ENCODE results near the gene ZNF354B. TPM values are rescaled to one million over a fixed set of nuclear protein-coding genes. Genes with fewer than 3 reads are reported as not detected.
A peak's percentile ranks its signal among the peaks of the same experiment; 100 is the strongest.
"Not testable (repeated sequence)": the region's sequence is repeated elsewhere in the genome, so short reads cannot be mapped to it uniquely, and the experiment has no call there.

The ZNF354B gene
- total RNA-seq, 1 experiment from 2014 or later, result 11.5 TPM

DNA sequence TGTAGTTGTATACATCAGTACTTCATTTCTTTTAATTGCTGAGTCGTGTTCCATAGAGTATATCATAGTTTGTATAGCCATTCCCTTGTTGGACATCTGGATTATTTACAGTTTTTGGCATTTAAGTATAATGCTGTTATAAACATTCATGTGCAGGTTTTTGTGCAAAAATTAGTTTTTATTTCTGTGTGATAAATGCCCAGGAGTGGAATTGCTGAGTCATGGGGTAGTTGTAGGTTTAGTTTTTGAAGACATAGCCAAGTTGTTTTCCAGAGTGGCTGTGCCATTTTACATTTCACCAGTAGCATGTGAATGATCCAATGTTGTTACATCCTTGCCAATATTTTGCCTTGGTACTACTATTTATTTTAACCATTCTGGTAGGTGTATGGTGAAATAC is 12.5 kb downstream of the ZNF354B start:
- no peak for DNase-seq (ENCODE audit: extremely low read depth, low read depth)

- not testable (repeated sequence) for DNase-seq (ENCODE audit: extremely low read depth, low read depth)
Observed at GRCh38 chr5:178883115-178883694, 23.5 kb downstream of the ZNF354B start.

GRCh38 chr5:178883815-178884430 is 24.2 kb downstream of the ZNF354B start:
- no peak for DNase-seq (ENCODE audit: extremely low read depth, low read depth)

- DNase-seq (ENCODE audit: extremely low read depth, low read depth), result peak; percentile 27
Observed at GRCh38 chr5:178895615-178896571, 36.1 kb downstream of the ZNF354B start, which contains the start of gene ZFP2. ZFP2 (plus strand) TSS chr5:178895913; CDS start chr5:178931314, 35,401 bp downstream.

DNA sequence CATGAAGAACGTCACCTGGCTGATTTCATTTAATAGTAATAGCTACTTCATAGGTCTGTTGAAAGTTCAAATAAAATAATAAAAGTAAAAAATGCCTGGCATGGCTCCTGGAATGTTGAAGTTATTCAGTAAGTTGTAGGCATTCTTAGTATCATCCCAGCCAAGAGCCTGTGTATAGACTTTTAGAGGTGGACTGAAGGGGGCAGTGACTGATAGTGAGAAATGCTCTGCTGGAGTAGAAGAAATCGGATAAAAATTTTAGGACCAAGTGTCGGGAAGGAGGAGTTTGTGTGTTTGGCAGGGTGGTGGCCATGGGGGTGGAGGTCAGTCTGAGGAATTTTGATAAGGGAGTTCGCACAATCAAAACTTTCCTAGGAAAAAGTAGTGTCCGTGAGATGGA is 39.5 kb downstream of the ZNF354B start:
- no peak for DNase-seq (ENCODE audit: extremely low read depth, low read depth)

DNA sequence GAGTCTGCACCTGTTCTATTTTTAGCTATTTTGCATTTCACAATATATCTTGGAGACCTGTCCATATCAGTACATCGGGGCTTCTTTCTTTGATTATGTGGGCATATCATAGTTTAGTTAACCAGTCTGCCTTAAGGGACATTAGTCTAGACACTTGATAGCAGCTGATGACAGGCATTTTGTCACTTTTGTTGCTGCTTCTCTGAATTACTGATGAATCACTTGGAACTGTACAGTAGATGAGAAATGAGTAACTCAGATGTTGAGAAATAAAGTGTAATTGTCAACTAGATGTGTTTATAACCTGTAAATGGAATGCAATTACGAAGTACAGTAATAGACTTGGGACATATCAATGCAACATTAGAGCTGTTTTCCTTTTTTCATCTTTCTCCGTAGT is 43.1 kb downstream of the ZNF354B start:
- DNase-seq (ENCODE audit: extremely low read depth, low read depth), result no peak

GRCh38 chr5:178931846-178932760 is 72.3 kb downstream of the ZNF354B start:
- no peak for DNase-seq (ENCODE audit: extremely low read depth, low read depth)

Small RNA genes within 50 kb of the gene (small RNA-seq; reads per million reads assigned to genes)
- 0 reads per million in 2 experiments for gene AC126915.2
- gene AC126915.3, result 0 reads per million in 2 experiments

Other genes starting within 250 kb of the ZNF354B start
- 15.3 and 18.7 TPM in 2 replicates for gene CLK4, start 232.9 kb upstream of the ZNF354B start, total RNA-seq (2014; rRNA removed; shearing (Covaris generic))
- gene ZNF354A, start 129.3 kb upstream of the ZNF354B start, total RNA-seq (2014; rRNA removed; shearing (Covaris generic)), result 12.4 and 14.1 TPM in 2 replicates
- 0.26 and 0.35 TPM in 2 replicates for gene ZFP2, start 36.0 kb downstream of the ZNF354B start, total RNA-seq (2014; rRNA removed; shearing (Covaris generic))
- not detected in 2 replicates for gene ZNF454, start 81.2 kb downstream of the ZNF354B start, total RNA-seq (2014; rRNA removed; shearing (Covaris generic))
- not detected in 2 replicates for gene GRM6, start 135.4 kb downstream of the ZNF354B start, total RNA-seq (2014; rRNA removed; shearing (Covaris generic))
- 1.4 and 1.7 TPM in 2 replicates for gene ZNF879, start 163.9 kb downstream of the ZNF354B start, total RNA-seq (2014; rRNA removed; shearing (Covaris generic))
- 1.1 and 1.6 TPM in 2 replicates for gene ZNF354C, start 200.4 kb downstream of the ZNF354B start, total RNA-seq (2014; rRNA removed; shearing (Covaris generic))

Measured in NCI-H460 (cell line).